Loucy (cell line): Measurements from ENCODE around the gene TLR1.

Experiments used
- H2AFZ ChIP-seq: fragments of 200-600 bp; sonication (generic); 2 replicates; pipeline ENCODE4 v1.6.0; 2016; ENCODE audit warnings: antibody characterized with exemption, mild to moderate bottlenecking, low read length, moderate library complexity
- H3F3A ChIP-seq: fragments of 200-600 bp; 2 replicates; pipeline ENCODE4 v1.6.0; 2016; ENCODE audit warnings: antibody characterized with exemption, low read depth, mild to moderate bottlenecking
- H3K27me3 ChIP-seq: fragments of 200-600 bp; sonication (generic); 2 replicates; pipeline ENCODE4 v1.6.1; 2014; ENCODE audit warnings: low read length, mild to moderate bottlenecking; ENCODE audit not compliant: insufficient read depth, poor library complexity, severe bottlenecking
- H3K36me3 ChIP-seq: fragments of 200-600 bp; sonication (generic); 2 replicates; pipeline ENCODE4 v1.6.1; 2016; ENCODE audit warnings: low read length; ENCODE audit not compliant: insufficient read depth
- H3K4me1 ChIP-seq: fragments of 200-600 bp; sonication (generic); 2 replicates; pipeline ENCODE4 v1.5.1; 2014; ENCODE audit warnings: low read length, mild to moderate bottlenecking; ENCODE audit not compliant: insufficient read depth, poor library complexity, severe bottlenecking
- H3K4me2 ChIP-seq: fragments of 200-600 bp; sonication (generic); 2 replicates; pipeline ENCODE4 v1.6.0; 2014; ENCODE audit warnings: antibody characterized with exemption, low read length, low read depth, mild to moderate bottlenecking; ENCODE audit not compliant: poor library complexity, severe bottlenecking
- H3K4me3 ChIP-seq: fragments of 200-600 bp; sonication (generic); 2 replicates; pipeline ENCODE4 v1.5.1; 2014; ENCODE audit warnings: low read length, mild to moderate bottlenecking, mixed read lengths; ENCODE audit not compliant: poor library complexity, severe bottlenecking
- H3K79me2 ChIP-seq: fragments of 200-600 bp; sonication (generic); 2 replicates; pipeline ENCODE4 v1.6.1; 2014; ENCODE audit warnings: low read length; ENCODE audit not compliant: insufficient read depth
- H3K9ac ChIP-seq: fragments of 200-600 bp; sonication (generic); 2 replicates; pipeline ENCODE4 v1.6.0; 2014; ENCODE audit warnings: mild to moderate bottlenecking, low read depth, low read length, moderate library complexity; ENCODE audit not compliant: poor library complexity, severe bottlenecking
- H3K9me2 ChIP-seq: fragments of 200-600 bp; sonication (generic); replicated peaks from 2 replicates; pipeline ENCODE4 v1.6.1; 2016; ENCODE audit warnings: low read depth, low read length, mixed read lengths
- H3K9me3 ChIP-seq: fragments of 200-600 bp; sonication (generic); 2 replicates; pipeline ENCODE4 v1.6.1; 2014; ENCODE audit warnings: mild to moderate bottlenecking, antibody characterized with exemption, low read length, low read depth; ENCODE audit not compliant: insufficient read depth
- H4K20me1 ChIP-seq: fragments of 200-600 bp; sonication (generic); 2 replicates; pipeline ENCODE4 v1.6.0; 2014; ENCODE audit warnings: antibody characterized with exemption, low read length, mild to moderate bottlenecking; ENCODE audit not compliant: insufficient read depth, poor library complexity, severe bottlenecking
- CTCF ChIP-seq: fragments of 200-600 bp; sonication (generic); conservative IDR thresholded peaks from 2 replicates; pipeline ENCODE4 v1.5.1; 2014; ENCODE audit warnings: mild to moderate bottlenecking, antibody characterized with exemption, low read length
- EZH2phosphoT487 ChIP-seq: fragments of 200-600 bp; IDR thresholded peaks from 2 replicates; pipeline ENCODE4 v1.6.1; 2018; ENCODE audit warnings: antibody characterized with exemption, mild to moderate bottlenecking, moderate library complexity, borderline replicate concordance

TLR1 gene

GRCh38 chr4:38800366-38800765 lies 4.2 kb downstream of the TLR1 start:
- no peaks in the 10 kb centered on the region for H3F3A ChIP-seq
- H3K27me3 ChIP-seq = no peaks in the 10 kb centered on the region
- H3K9ac ChIP-seq = no peak overlapping the region
- peaks cover 2% of the 10 kb centered on the region; the same call in 1 of the 2 replicates for H3K9me3 ChIP-seq
- H2AFZ ChIP-seq = no peak overlapping the region
- no peaks in the 10 kb centered on the region for H3K4me1 ChIP-seq
- no peak overlapping the region for H3K4me3 ChIP-seq
- H3K79me2 ChIP-seq = no peaks in the 10 kb centered on the region
- no peaks in the 10 kb centered on the region for H3K36me3 ChIP-seq
- no peak overlapping the region for H3K4me2 ChIP-seq
- no peak for TF ChIP-seq CTCF
- TF ChIP-seq EZH2phosphoT487 = no peak
- no peaks in the 10 kb centered on the region for H3K9me2 ChIP-seq
- H4K20me1 ChIP-seq = no peaks in the 10 kb centered on the region

- no peaks in the 10 kb centered on the region for H3K36me3 ChIP-seq
- H3K4me2 ChIP-seq = no peak overlapping the region
- no peaks in the 10 kb centered on the region for H4K20me1 ChIP-seq
- H3K79me2 ChIP-seq = no peaks in the 10 kb centered on the region
- H3F3A ChIP-seq = no peaks in the 10 kb centered on the region
- H3K9me3 ChIP-seq = no peaks in the 10 kb centered on the region
- H2AFZ ChIP-seq = no peak overlapping the region
- no peaks in the 10 kb centered on the region for H3K4me1 ChIP-seq
- H3K27me3 ChIP-seq = no peaks in the 10 kb centered on the region
- H3K9ac ChIP-seq = no peak overlapping the region
- no peak for TF ChIP-seq EZH2phosphoT487
- TF ChIP-seq CTCF = no peak
- H3K9me2 ChIP-seq = no peaks in the 10 kb centered on the region
- no peak overlapping the region for H3K4me3 ChIP-seq
These were observed 9.5 kb downstream of the TLR1 start for GRCh38 chr4:38795087-38795486.

GRCh38 chr4:38794051-38794450 lies 10.5 kb downstream of the TLR1 start:
- no peaks in the 10 kb centered on the region for H3K4me1 ChIP-seq
- H3K4me2 ChIP-seq = no peak overlapping the region
- H3K36me3 ChIP-seq = no peaks in the 10 kb centered on the region
- H3K27me3 ChIP-seq = no peaks in the 10 kb centered on the region
- H3K9ac ChIP-seq = no peak overlapping the region
- no peaks in the 10 kb centered on the region for H4K20me1 ChIP-seq
- H2AFZ ChIP-seq = no peak overlapping the region
- no peaks in the 10 kb centered on the region for H3K9me3 ChIP-seq
- TF ChIP-seq CTCF (no peak), EZH2phosphoT487 (no peak)
- no peaks in the 10 kb centered on the region for H3K79me2 ChIP-seq
- H3F3A ChIP-seq = no peaks in the 10 kb centered on the region
- H3K4me3 ChIP-seq = no peak overlapping the region
- H3K9me2 ChIP-seq = no peaks in the 10 kb centered on the region
